Gastrocnemius medialis (tissue), 4 donors: Measurements from ENCODE around the gene RARA. TPM values are rescaled to one million over a fixed set of nuclear protein-coding genes. Genes with fewer than 3 reads are reported as not detected.
"Not testable (repeated sequence)": the region's sequence is repeated elsewhere in the genome, so short reads cannot be mapped to it uniquely, and the experiment has no call there.

Source experiments
- ATAC-seq, 2 donors: fragments of 150-250 bp; one replicate each; pipeline ENCODE4 v1.9.1; 2016
- DNase-seq, 2 donors: peaks; one replicate each; pipeline ENCODE4 v3.0.0-alpha.2; 2019
- H3K27ac ChIP-seq, 4 donors: fragments of 200-600 bp; sonication (generic); 1 replicate in 1 of 4; 2 replicates in 3 of 4; pipeline ENCODE4 v1.5.1; 2016 to 2018; ENCODE audit warnings: mild to moderate bottlenecking in 2 of 4, moderate library complexity in 1 of 4
- H3K27me3 ChIP-seq, 3 donors: fragments of 200-600 bp; sonication (generic) in 2 of 3; 1 replicate in 1 of 3; 2 replicates in 2 of 3; pipeline versions ENCODE4 v1.5.1 to v1.6.0; 2016 to 2019; ENCODE audit warnings: mild to moderate bottlenecking in 1 of 3, moderate library complexity in 1 of 3
- H3K36me3 ChIP-seq, 2 donors: fragments of 200-600 bp; sonication (generic) in 1 of 2; one replicate each; pipeline ENCODE4 v1.5.1; 2017 to 2018
- H3K4me1 ChIP-seq, 2 donors: fragments of 200-600 bp; sonication (generic) in 1 of 2; one replicate each; pipeline ENCODE4 v1.5.1; 2016 to 2017; ENCODE audit warnings: mild to moderate bottlenecking in 2 of 2
- H3K4me3 ChIP-seq, 4 donors: fragments of 200-600 bp; sonication (generic) in 3 of 4; 1 replicate in 1 of 4; 2 replicates in 3 of 4; pipeline ENCODE4 v1.5.1; 2016 to 2019; ENCODE audit warnings: mild to moderate bottlenecking in 2 of 4
- H3K9me3 ChIP-seq, 3 donors: fragments of 200-600 bp; sonication (generic) in 2 of 3; 1 replicate in 1 of 3; 2 replicates in 2 of 3; pipeline ENCODE4 v1.5.1; 2016 to 2019
- CTCF ChIP-seq, 5 experiments: fragments of 450-650 bp in 3 of 5; fragments of 200-600 bp in 2 of 5; sonication (generic) in 2 of 5; IDR thresholded peaks in 4 of 5; conservative IDR thresholded peaks in 1 of 5; 1 replicate in 4 of 5; 2 replicates in 1 of 5; pipeline ENCODE4 v1.5.1; 2016 to 2019; ENCODE audit warnings: antibody characterized with exemption in 5 of 5, mild to moderate bottlenecking in 3 of 5, moderate library complexity in 3 of 5
- POLR2A ChIP-seq, 2 donors: fragments of 450-650 bp; IDR thresholded peaks; one replicate each; pipeline ENCODE4 v1.6.1; 2017; ENCODE audit warnings: antibody characterized with exemption in 2 of 2, mild to moderate bottlenecking in 2 of 2, moderate library complexity in 2 of 2
- in situ Hi-C, 4 donors: fragments of 200-750 bp; cut with MboI; loops; one replicate each; pipeline versions ENCODE4 v1.15.0 to v1.8.0; 2017; ENCODE audit warnings: low sequenced_read_pairs in 4 of 4
- intact Hi-C: fragments of 100-400 bp; cut with DNase I; formaldehyde crosslinking; loops from one replicate; pipeline ENCODE4 v1.15.1; 2023; ENCODE audit warnings: low total_unique reads
- total RNA-seq, 4 donors: library from RNA; depleted of rRNA; stranded (reverse); fragments of >200 nt; gene quantifications; one replicate each; pipeline versions ENCODE4 v1.1.0 to v1.2.3, GENCODE V29; 2016

RARA gene
- total RNA-seq, 4 donors from 2014 or later = 20.3 to 67.0 (median 48.4) TPM

GRCh38 chr17:40374821-40375498 lies 66.0 kb downstream of the RARA start:
- no peaks in the 10 kb centered on the region for H3K9me3 ChIP-seq
- H3K27ac ChIP-seq = no peak overlapping the region
- in situ Hi-C loops (loop anchor here in 1 of 4 donors (25.0 kb wide), 1 partner anchor 163 kb away; the partner anchor contains the start of gene WIPF2), intact Hi-C loops (no loop called here)
- no peaks in the 10 kb centered on the region for H3K4me1 ChIP-seq
- no peak overlapping the region for H3K4me3 ChIP-seq
- H3K36me3 ChIP-seq = no peaks in the 10 kb centered on the region
- TF ChIP-seq CTCF (IDR thresholded peaks at IDR 0.05 in 4 of 5, conservative IDR thresholded peaks at IDR 0.05 in 1 of 5) = no peak
- TF ChIP-seq POLR2A (IDR thresholded peaks at IDR 0.05) = no peak
- DNase-seq (no peak), ATAC-seq (no peak)
- H3K27me3 ChIP-seq = no peaks in the 10 kb centered on the region

GRCh38 chr17:40375786-40376185 lies 66.8 kb downstream of the RARA start:
- in situ Hi-C loops, H3K27me3 ChIP-seq, H3K9me3 ChIP-seq, ATAC-seq, H3K4me1 ChIP-seq, H3K27ac ChIP-seq, intact Hi-C loops, DNase-seq, H3K36me3 ChIP-seq, H3K4me3 ChIP-seq: not testable (repeated sequence)

- H3K27ac ChIP-seq, H3K4me1 ChIP-seq, H3K4me3 ChIP-seq, ATAC-seq, H3K27me3 ChIP-seq, in situ Hi-C loops, H3K36me3 ChIP-seq, intact Hi-C loops, DNase-seq, H3K9me3 ChIP-seq: not testable (repeated sequence)
Measured at GRCh38 chr17:40376541-40376940, 67.6 kb downstream of the RARA start.

GRCh38 chr17:40377832-40378231 lies 68.9 kb downstream of the RARA start:
- intact Hi-C loops = no loop called here
- no peak overlapping the region for H3K4me3 ChIP-seq
- H3K27ac ChIP-seq = no peak overlapping the region
- H3K36me3 ChIP-seq = no peaks in the 10 kb centered on the region
- TF ChIP-seq CTCF (IDR thresholded peaks at IDR 0.05 in 4 of 5, conservative IDR thresholded peaks at IDR 0.05 in 1 of 5) (no peak), POLR2A (IDR thresholded peaks at IDR 0.05) (no peak)
- H3K27me3 ChIP-seq = peaks cover 0 to 2% (median 0%) of the 10 kb centered on the region in 3 donors
- ATAC-seq (no peak), DNase-seq (no peak)
- no peaks in the 10 kb centered on the region for H3K9me3 ChIP-seq
- in situ Hi-C loops = no loop called here
- H3K4me1 ChIP-seq = no peaks in the 10 kb centered on the region

- intact Hi-C loops = no loop called here
- no peak for TF ChIP-seq CTCF (IDR thresholded peaks at IDR 0.05 in 4 of 5, conservative IDR thresholded peaks at IDR 0.05 in 1 of 5)
- no peak for TF ChIP-seq POLR2A (IDR thresholded peaks at IDR 0.05)
- no peak overlapping the region for H3K27ac ChIP-seq
- H3K27me3 ChIP-seq = peaks cover 0 to 2% (median 0%) of the 10 kb centered on the region in 3 donors
- no peaks in the 10 kb centered on the region for H3K36me3 ChIP-seq
- H3K4me3 ChIP-seq = no peak overlapping the region
- no peaks in the 10 kb centered on the region for H3K4me1 ChIP-seq
- ATAC-seq = no peak
- H3K9me3 ChIP-seq = no peaks in the 10 kb centered on the region
- in situ Hi-C loops = no loop called here
- no peak for DNase-seq
Measured at GRCh38 chr17:40378966-40379365, 70.0 kb downstream of the RARA start.

- DNase-seq (no peak), ATAC-seq (no peak)
- Histone ChIP-seq H3K4me1 (no peaks in the 10 kb centered on the region), H3K9me3 (no peaks in the 10 kb centered on the region), H3K27me3 (peaks cover 0 to 2% (median 0%) of the 10 kb centered on the region in 3 donors), H3K27ac (no peak overlapping the region), H3K36me3 (no peaks in the 10 kb centered on the region), H3K4me3 (no peak overlapping the region)
- TF ChIP-seq POLR2A (IDR thresholded peaks at IDR 0.05) (no peak), CTCF (IDR thresholded peaks at IDR 0.05 in 4 of 5, conservative IDR thresholded peaks at IDR 0.05 in 1 of 5) (no peak)
- in situ Hi-C loops (no loop called here), intact Hi-C loops (no loop called here)
Measured at GRCh38 chr17:40382251-40382650, 73.3 kb downstream of the RARA start.

GRCh38 chr17:40386555-40386954 lies 77.6 kb downstream of the RARA start:
- intact Hi-C loops, H3K27ac ChIP-seq, DNase-seq, H3K9me3 ChIP-seq, H3K4me3 ChIP-seq, in situ Hi-C loops, H3K36me3 ChIP-seq, H3K4me1 ChIP-seq, H3K27me3 ChIP-seq, ATAC-seq: not testable (repeated sequence)
